ENCODE measurements around the gene IZUMO1.
"Not testable (repeated sequence)": the region's sequence is repeated elsewhere in the genome, so short reads cannot be mapped to it uniquely, and the experiment has no call there.

Gene IZUMO1

DNA sequence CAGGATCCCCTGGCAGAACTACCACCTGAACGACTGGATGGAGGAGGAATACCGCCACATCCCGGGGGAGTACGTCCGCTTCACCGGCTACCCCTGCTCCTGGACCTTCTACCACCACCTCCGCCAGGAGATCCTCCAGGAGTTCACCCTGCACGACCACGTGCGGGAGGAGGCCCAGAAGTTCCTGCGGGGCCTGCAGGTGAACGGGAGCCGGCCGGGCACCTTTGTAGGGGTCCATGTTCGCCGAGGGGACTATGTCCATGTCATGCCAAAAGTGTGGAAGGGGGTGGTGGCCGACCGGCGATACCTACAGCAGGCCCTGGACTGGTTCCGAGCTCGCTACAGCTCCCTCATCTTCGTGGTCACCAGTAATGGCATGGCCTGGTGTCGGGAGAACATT, 43.4 kb downstream of the IZUMO1 start:
- in situ Hi-C loops (cut with MboI; ENCODE audit: low sequenced_read_pairs): no loop called here
- no peak for DNase-seq (ENCODE audit: low spot score in 2 of 2)
- H3K36me3 ChIP-seq (replicated peaks): no peaks in the 10 kb centered on the region
- no peaks in the 10 kb centered on the region for H3K27me3 ChIP-seq (ENCODE audit: low read depth)
- H3K9me3 ChIP-seq: no peaks in the 10 kb centered on the region
- no peaks in the 10 kb centered on the region for H3K4me1 ChIP-seq
- H3K4me3 ChIP-seq: no peak overlapping the region

GRCh38 chr19:48702701-48703100, 44.0 kb downstream of the IZUMO1 start:
- DNase-seq (ENCODE audit: low spot score in 2 of 2): no peak
- Histone ChIP-seq H3K4me1 (no peaks in the 10 kb centered on the region), H3K27me3 (ENCODE audit: low read depth) (no peaks in the 10 kb centered on the region), H3K4me3 (no peak overlapping the region), H3K9me3 (no peaks in the 10 kb centered on the region), H3K36me3 (replicated peaks) (no peaks in the 10 kb centered on the region)
- in situ Hi-C loops (cut with MboI; ENCODE audit: low sequenced_read_pairs): no loop called here

GRCh38 chr19:48698046-48698445, 48.7 kb downstream of the IZUMO1 start:
- Histone ChIP-seq H3K9me3 (no peaks in the 10 kb centered on the region), H3K27me3 (ENCODE audit: low read depth) (no peaks in the 10 kb centered on the region), H3K4me3 (no peak overlapping the region), H3K4me1 (no peaks in the 10 kb centered on the region), H3K36me3 (replicated peaks) (no peaks in the 10 kb centered on the region)
- in situ Hi-C loops (cut with MboI; ENCODE audit: low sequenced_read_pairs): no loop called here
- no peak for DNase-seq (ENCODE audit: low spot score in 2 of 2)

DNA sequence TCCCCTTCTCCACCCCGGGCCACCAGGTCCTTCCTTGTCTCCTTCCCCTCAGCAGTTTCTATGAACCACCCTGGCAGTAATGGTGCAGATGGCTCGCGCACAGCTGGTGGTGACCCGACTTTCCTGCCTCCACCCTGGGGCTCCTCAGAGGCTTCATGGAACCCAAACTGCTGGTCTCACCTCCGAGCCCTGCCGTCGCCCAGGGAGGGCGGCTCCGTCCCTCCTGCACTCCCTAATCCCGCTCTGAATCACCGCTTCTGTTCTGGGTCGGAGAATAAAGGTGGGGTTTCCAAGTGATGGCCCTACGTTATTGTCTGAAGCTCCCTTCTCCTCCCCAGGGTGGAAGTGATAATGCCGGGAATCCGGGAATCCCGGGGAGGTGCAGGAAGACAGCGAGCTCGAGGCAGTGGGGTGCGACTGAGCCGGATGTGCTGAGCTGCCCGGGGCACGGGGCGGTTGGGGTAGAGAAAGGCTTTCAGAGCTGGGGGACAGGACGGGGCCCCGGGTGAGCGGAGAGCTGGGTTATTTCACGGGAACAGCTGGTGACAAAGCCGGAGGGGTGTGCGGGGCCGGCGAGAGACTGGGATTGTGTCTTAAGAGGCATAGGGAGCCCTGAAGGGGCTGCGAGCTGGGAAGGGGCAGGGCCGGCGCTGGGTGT, 50.2 kb downstream of the IZUMO1 start:
- H3K4me1 ChIP-seq: no peaks in the 10 kb centered on the region
- H3K4me3 ChIP-seq: no peak overlapping the region
- DNase-seq (ENCODE audit: low spot score in 2 of 2): no peak
- no peaks in the 10 kb centered on the region for H3K36me3 ChIP-seq (replicated peaks)
- no peaks in the 10 kb centered on the region for H3K27me3 ChIP-seq (ENCODE audit: low read depth)
- in situ Hi-C loops (cut with MboI; ENCODE audit: low sequenced_read_pairs): no loop called here
- H3K9me3 ChIP-seq: no peaks in the 10 kb centered on the region

- Histone ChIP-seq H3K27me3 (ENCODE audit: low read depth) (no peaks in the 10 kb centered on the region), H3K9me3 (no peaks in the 10 kb centered on the region), H3K4me1 (no peaks in the 10 kb centered on the region), H3K36me3 (replicated peaks) (no peaks in the 10 kb centered on the region), H3K4me3 (no peak within 1 kb of the TSS)
- no peak for DNase-seq (ENCODE audit: low spot score in 2 of 2)
- in situ Hi-C loops (cut with MboI; ENCODE audit: low sequenced_read_pairs): no loop called here
These were observed 50.9 kb downstream of the IZUMO1 start, which contains the start of gene FUT2 for GRCh38 chr19:48695743-48696352. FUT2 (plus strand) TSS chr19:48695971; CDS start chr19:48702957, 6,986 bp downstream.

- H3K27me3 ChIP-seq (ENCODE audit: low read depth); DNase-seq (ENCODE audit: low spot score in 2 of 2); H3K4me1 ChIP-seq; H3K36me3 ChIP-seq (replicated peaks); H3K4me3 ChIP-seq; H3K9me3 ChIP-seq; in situ Hi-C loops (cut with MboI; ENCODE audit: low sequenced_read_pairs): not testable (repeated sequence)
These were observed 53.1 kb downstream of the IZUMO1 start for GRCh38 chr19:48693629-48694028.
